ENCODE data around the gene TPD52L1. TPM values are rescaled to one million over a fixed set of nuclear protein-coding genes. Genes with fewer than 3 reads are reported as not detected.

Gene TPD52L1
- total and polyA plus RNA-seq, 2 donors (not counting 3 experiments of a cell fraction or from before 2014, with no cell fraction given) = 0.29 to 0.37 TPM

GRCh38 chr6:125192610-125192930, 39.0 kb downstream of the TPD52L1 start:
- ChIA-PET CTCF (interaction anchor here (0.6 to 3.4 kb wide), 27 partner anchors 9 to 565 kb away, joined by 3 to 37 read pairs (median 4); partner anchors contain the start of genes HDDC2 and TPD52L1), POLR2A (interaction anchor here (0.6 to 1.2 kb wide), 3 partner anchors 12 to 230 kb away, joined by 3 read pairs; no protein-coding TSS in a partner anchor)
- FAIRE-seq = no peak
- Histone ChIP-seq H3K4me2 (ENCODE audit: insufficient read depth, low read length) (no peak overlapping the region), H3K4me1 (ENCODE audit: control insufficient read depth, extremely low read depth, insufficient read depth, low read length) (peaks cover 3% of the 10 kb centered on the region), H3K9me3 (replicated peaks; ENCODE audit: control insufficient read depth, insufficient read depth, low read length) (no peaks in the 10 kb centered on the region), H3K4me3 (replicated peaks in 1 of 3; ENCODE audit: insufficient read depth in 1 of 3, low read depth in 1 of 3, low read length in 3 of 3) (no peak overlapping the region), H3K9me1 (replicated peaks; ENCODE audit: control insufficient read depth, extremely low read depth, insufficient read depth, low read length) (no peaks in the 10 kb centered on the region), H3K27ac (ENCODE audit: insufficient read depth, low read depth, low read length) (no peak overlapping the region), H4K20me1 (replicated peaks; ENCODE audit: control insufficient read depth, extremely low read depth, insufficient read depth, low read length) (no peaks in the 10 kb centered on the region), H2AFZ (ENCODE audit: low read depth, low read length) (no peak overlapping the region), H3K79me2 (ENCODE audit: control insufficient read depth, insufficient read depth, low read length) (no peaks in the 10 kb centered on the region), H3K36me3 (ENCODE audit: control insufficient read depth in 2 of 2, extremely low read depth in 1 of 2, insufficient read depth in 2 of 2, low read length in 2 of 2) (no peaks in the 10 kb centered on the region), H3K27me3 (ENCODE audit: control insufficient read depth in 2 of 2, insufficient read depth in 2 of 2, low read length in 2 of 2) (no peaks in the 10 kb centered on the region), H3K9ac (replicated peaks; ENCODE audit: extremely low read depth, insufficient read depth, low read length) (no peak overlapping the region)
- dilution Hi-C loops (cut with MboI; ENCODE audit: extremely low pct_ligation_motif_present, low sequenced_read_pairs) (no loop called here), intact Hi-C loops (cut with micrococcal nuclease) (loop anchor here (2.0 kb wide), 1 partner anchor 108 kb away; the partner anchor contains the start of gene HDDC2)
- no peak for DNase-seq (ENCODE audit: low read depth, low spot score)
- TF ChIP-seq POLR2A (IDR thresholded peaks at IDR 0.05; ENCODE audit: low read depth, low read length) (no peak), CTCF (IDR thresholded peaks at IDR 0.05; ENCODE audit: extremely low read depth in 1 of 2, insufficient read depth in 1 of 2, low read depth in 1 of 2, low read length in 2 of 2) (no peak), GATA2 (IDR thresholded peaks at IDR 0.05; ENCODE audit: insufficient read depth, insufficient read length, low read depth, low read length) (no peak), EZH2 (IDR thresholded peaks at IDR 0.05; ENCODE audit: borderline replicate concordance, low read depth, low read length, severe bottlenecking) (no peak), FOS (IDR thresholded peaks at IDR 0.05; ENCODE audit: borderline replicate concordance, insufficient read depth, low read length) (no peak), MYC (IDR thresholded peaks at IDR 0.05; ENCODE audit: low read depth, low read length) (no peak), JUN (IDR thresholded peaks at IDR 0.05; ENCODE audit: borderline replicate concordance, insufficient read depth, insufficient read length, low read depth) (no peak), POLR2AphosphoS5 (IDR thresholded peaks at IDR 0.05; ENCODE audit: insufficient read depth, low read depth, low read length) (no peak)
- TF ChIP-seq, protein P1, sequence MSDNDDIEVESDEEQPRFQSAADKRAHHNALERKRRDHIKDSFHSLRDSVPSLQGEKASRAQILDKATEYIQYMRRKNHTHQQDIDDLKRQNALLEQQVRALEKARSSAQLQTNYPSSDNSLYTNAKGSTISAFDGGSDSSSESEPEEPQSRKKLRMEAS (IDR thresholded peaks at IDR 0.05; ENCODE audit: insufficient read depth, insufficient read length) = no peak
- no TSS peak for BruUV-seq (replicated peaks)

Measured in endothelial cell of umbilical vein (primary cell).